MCF 10A (cell line): ENCODE data around the gene CTBP2. TPM values are rescaled to one million over a fixed set of nuclear protein-coding genes. Genes with fewer than 3 reads are reported as not detected.

ENCODE experiments used
- BruUV-seq: library from RNA; stranded (reverse); fragments of 400-500 nt; replicated peaks from 2 replicates; lab custom pipeline; 2021; lab: Mats Ljungman, UMichigan
- CTCF ChIA-PET: fragments of 300-600 bp; sonication (Branson Sonifier 250); formaldehyde crosslinking; extraction: SDS; loops from one replicate; lab custom pipeline; 2021; ENCODE audit warnings: antibody characterized with exemption, inconsistent platforms; lab: Yijun Ruan, JAX
- POLR2A ChIA-PET: fragments of 300-600, 350-650 bp; sonication (Branson Sonifier 250); formaldehyde crosslinking; extraction: SDS; loops from one replicate; lab custom pipeline; 2020; ENCODE audit warnings: antibody characterized with exemption, inconsistent platforms; lab: Yijun Ruan, JAX
- DNase-seq: peaks from one replicate; pipeline ENCODE4 v3.0.0-alpha.2; 2018; ENCODE audit not compliant: unreplicated experiment
- H3K27ac Mint-ChIP-seq: one replicate; pipeline ENCODE4 v1.8.0; 2022; ENCODE audit warnings: mild to moderate bottlenecking, low read depth, mixed read lengths; ENCODE audit not compliant: unreplicated experiment
- H3K27me3 Mint-ChIP-seq: one replicate; pipeline ENCODE4 v1.8.0; 2022; ENCODE audit warnings: mixed read lengths; ENCODE audit not compliant: insufficient read depth, unreplicated experiment
- H3K36me3 Mint-ChIP-seq: one replicate; pipeline ENCODE4 v1.8.0; 2022; ENCODE audit warnings: mild to moderate bottlenecking, moderate library complexity, mixed read lengths; ENCODE audit not compliant: insufficient read depth, unreplicated experiment
- H3K4me1 Mint-ChIP-seq: one replicate; pipeline ENCODE4 v1.8.0; 2022; ENCODE audit warnings: mixed read lengths; ENCODE audit not compliant: insufficient read depth, unreplicated experiment
- H3K4me3 Mint-ChIP-seq: one replicate; pipeline ENCODE4 v1.8.0; 2022; ENCODE audit warnings: mild to moderate bottlenecking, moderate library complexity, mixed read lengths; ENCODE audit not compliant: unreplicated experiment
- H3K9me3 Mint-ChIP-seq: one replicate; pipeline ENCODE4 v1.8.0; 2022; ENCODE audit warnings: mixed read lengths; ENCODE audit not compliant: unreplicated experiment
- intact Hi-C: fragments of 100-400 bp; cut with micrococcal nuclease; formaldehyde crosslinking; loops from 2 replicates; pipeline ENCODE4 v1.14.1; 2022
- total RNA-seq: library from RNA; stranded (reverse); gene quantifications from 2 replicates; pipeline ENCODE4 v1.2.3, GENCODE V29; 2022
- TF ChIP-seq, protein P1 (sequence below): fragments of 200-600 bp; IDR thresholded peaks from one replicate; pipeline ENCODE4 v1.8.0; 2022; ENCODE audit warnings: antibody characterized with exemption, mild to moderate bottlenecking; ENCODE audit not compliant: unreplicated experiment

The CTBP2 gene
- total RNA-seq, 1 experiment from 2014 or later = 152 TPM

DNA sequence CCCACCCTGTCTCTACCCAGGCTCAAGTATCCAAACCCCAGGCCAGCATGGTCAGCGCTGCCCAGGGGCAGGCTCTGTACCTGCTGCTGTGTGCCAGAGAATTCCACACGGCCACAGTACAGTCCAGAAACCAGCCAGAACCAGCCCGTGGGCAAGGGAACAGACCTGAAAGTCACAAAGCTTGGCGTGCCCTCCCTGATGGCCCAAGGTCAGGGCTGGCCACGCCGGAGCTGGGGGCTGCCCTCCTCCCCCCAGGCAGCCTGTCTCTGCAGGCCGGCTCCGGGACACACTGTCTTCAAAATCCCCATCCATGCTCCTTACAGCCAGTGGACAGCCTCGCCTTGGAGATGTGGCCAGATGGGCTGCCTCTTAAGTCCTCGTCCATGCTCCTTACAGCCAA lies 78.4 kb downstream of the CTBP2 start:
- no peak for DNase-seq
- BruUV-seq = no TSS peak
- H3K27ac Mint-ChIP-seq = no peak overlapping the region
- peaks cover 35% of the 10 kb centered on the region for H3K4me1 Mint-ChIP-seq
- TF ChIP-seq, protein P1, sequence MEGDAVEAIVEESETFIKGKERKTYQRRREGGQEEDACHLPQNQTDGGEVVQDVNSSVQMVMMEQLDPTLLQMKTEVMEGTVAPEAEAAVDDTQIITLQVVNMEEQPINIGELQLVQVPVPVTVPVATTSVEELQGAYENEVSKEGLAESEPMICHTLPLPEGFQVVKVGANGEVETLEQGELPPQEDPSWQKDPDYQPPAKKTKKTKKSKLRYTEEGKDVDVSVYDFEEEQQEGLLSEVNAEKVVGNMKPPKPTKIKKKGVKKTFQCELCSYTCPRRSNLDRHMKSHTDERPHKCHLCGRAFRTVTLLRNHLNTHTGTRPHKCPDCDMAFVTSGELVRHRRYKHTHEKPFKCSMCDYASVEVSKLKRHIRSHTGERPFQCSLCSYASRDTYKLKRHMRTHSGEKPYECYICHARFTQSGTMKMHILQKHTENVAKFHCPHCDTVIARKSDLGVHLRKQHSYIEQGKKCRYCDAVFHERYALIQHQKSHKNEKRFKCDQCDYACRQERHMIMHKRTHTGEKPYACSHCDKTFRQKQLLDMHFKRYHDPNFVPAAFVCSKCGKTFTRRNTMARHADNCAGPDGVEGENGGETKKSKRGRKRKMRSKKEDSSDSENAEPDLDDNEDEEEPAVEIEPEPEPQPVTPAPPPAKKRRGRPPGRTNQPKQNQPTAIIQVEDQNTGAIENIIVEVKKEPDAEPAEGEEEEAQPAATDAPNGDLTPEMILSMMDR = no peak
- no peak overlapping the region for H3K4me3 Mint-ChIP-seq
- ChIA-PET POLR2A (no interaction called here), CTCF (interaction anchor here (1.2 to 1.4 kb wide), 2 partner anchors 9 to 19 kb away, joined by 3 to 4 read pairs; no protein-coding TSS in a partner anchor)
- H3K27me3 Mint-ChIP-seq = no peaks in the 10 kb centered on the region
- H3K36me3 Mint-ChIP-seq = peaks cover 69% of the 10 kb centered on the region
- intact Hi-C loops = loop anchor here (5.0 kb wide), 1 partner anchor 75 kb away; no protein-coding TSS in a partner anchor
- H3K9me3 Mint-ChIP-seq = no peaks in the 10 kb centered on the region

DNA sequence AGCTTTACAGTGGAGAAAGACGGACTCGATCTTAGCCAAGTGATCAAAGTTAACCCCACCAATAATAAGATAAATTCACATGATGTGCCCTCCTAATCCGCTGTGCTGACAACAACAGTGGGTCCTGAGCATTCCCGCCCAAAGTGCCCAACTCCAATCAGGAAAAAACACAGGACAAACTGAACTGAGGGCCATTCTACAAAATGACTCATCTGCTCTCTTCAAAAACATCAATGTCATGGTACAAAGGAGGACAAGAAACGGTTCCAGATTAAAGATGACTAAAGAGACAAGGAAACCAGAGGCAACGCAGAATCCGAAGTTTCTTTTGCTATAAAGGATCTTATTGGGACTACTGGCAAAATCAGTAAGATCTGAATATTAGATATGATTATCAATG lies 79.4 kb downstream of the CTBP2 start:
- Mint-ChIP-seq H3K27me3 (no peaks in the 10 kb centered on the region), H3K4me1 (peaks cover 37% of the 10 kb centered on the region), H3K36me3 (peaks cover 69% of the 10 kb centered on the region), H3K9me3 (no peaks in the 10 kb centered on the region), H3K4me3 (no peak overlapping the region), H3K27ac (peak overlapping the region; percentile 23)
- no TSS peak for BruUV-seq
- TF ChIP-seq, protein P1 = no peak
- no peak for DNase-seq
- intact Hi-C loops = loop anchor here (5.0 kb wide), 1 partner anchor 76 kb away; no protein-coding TSS in a partner anchor
- ChIA-PET POLR2A (no interaction called here), CTCF (interaction anchor here (0.6 to 1.1 kb wide), 2 partner anchors 16 to 33 kb away, joined by 3 to 4 read pairs; no protein-coding TSS in a partner anchor)

DNA sequence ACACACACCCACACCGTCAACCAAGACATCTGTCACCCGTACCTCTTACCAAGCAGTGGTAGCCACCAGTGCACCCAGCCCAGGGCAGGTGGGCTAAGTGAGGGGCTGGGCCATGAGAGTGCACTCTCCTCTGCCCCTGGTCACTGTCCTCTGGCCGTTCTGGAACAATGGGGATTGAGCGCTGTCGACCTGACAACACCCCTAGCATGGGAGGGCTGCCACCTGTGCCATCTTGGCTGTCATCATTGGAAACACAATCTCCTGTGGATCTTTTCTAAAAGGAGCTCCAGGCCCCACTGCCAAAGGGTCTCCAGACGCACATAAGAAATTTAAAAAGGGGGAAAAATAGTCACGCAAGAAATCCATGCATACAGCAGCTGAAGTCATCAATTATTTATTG lies 80.1 kb downstream of the CTBP2 start:
- no peaks in the 10 kb centered on the region for H3K9me3 Mint-ChIP-seq
- CTCF ChIA-PET = interaction anchor here (1.1 kb wide), 1 partner anchor 32 kb away, joined by 3 read pairs; no protein-coding TSS in a partner anchor
- POLR2A ChIA-PET = no interaction called here
- no peak overlapping the region for H3K4me3 Mint-ChIP-seq
- intact Hi-C loops = loop anchor here (5.0 kb wide), 1 partner anchor 77 kb away; no protein-coding TSS in a partner anchor
- TF ChIP-seq, protein P1 = no peak
- peaks cover 30% of the 10 kb centered on the region for H3K4me1 Mint-ChIP-seq
- H3K36me3 Mint-ChIP-seq = peaks cover 63% of the 10 kb centered on the region
- no peak for DNase-seq
- peak overlapping the region; percentile 23 for H3K27ac Mint-ChIP-seq
- BruUV-seq = no TSS peak
- H3K27me3 Mint-ChIP-seq = no peaks in the 10 kb centered on the region

DNA sequence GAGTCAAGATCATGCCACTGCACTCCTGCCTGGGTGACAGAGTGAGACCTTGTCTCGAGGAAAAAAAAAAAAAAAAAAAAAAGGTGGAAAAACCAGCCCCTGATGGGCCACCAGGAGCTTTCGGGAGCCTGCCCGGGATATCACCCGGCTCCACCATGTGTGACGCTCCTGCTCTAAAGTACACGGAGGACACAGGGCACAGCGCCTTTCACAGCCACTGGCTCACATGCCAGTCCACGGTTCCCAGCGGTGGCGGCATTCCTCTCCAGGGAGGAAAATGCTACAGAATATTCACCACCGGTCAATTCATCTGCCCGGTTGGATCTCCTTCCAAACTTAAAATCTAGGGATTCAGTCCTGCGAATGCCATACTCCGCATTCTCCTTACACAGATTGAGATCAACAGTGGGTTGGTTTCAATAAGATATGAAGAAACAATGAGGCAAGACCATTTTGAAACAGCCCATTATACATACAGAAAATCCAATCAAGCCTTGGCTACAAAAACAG lies 81.2 kb downstream of the CTBP2 start:
- DNase-seq = no peak
- intact Hi-C loops = no loop called here
- Mint-ChIP-seq H3K4me1 (peaks cover 19% of the 10 kb centered on the region), H3K4me3 (no peak overlapping the region), H3K27me3 (no peaks in the 10 kb centered on the region), H3K27ac (no peak overlapping the region), H3K36me3 (peaks cover 65% of the 10 kb centered on the region), H3K9me3 (no peaks in the 10 kb centered on the region)
- CTCF ChIA-PET = interaction anchor here (0.7 to 0.8 kb wide), 2 partner anchors 86 to 147 kb away, joined by 3 to 6 read pairs; no protein-coding TSS in a partner anchor
- POLR2A ChIA-PET = no interaction called here
- TF ChIP-seq, protein P1 = no peak
- no TSS peak for BruUV-seq
